NK-92 (cell line): ENCODE measurements around the gene TNFRSF1B.

Experiments used
- DNase-seq: peaks from one replicate; lab custom pipeline; 2025; ENCODE audit not compliant: unreplicated experiment; lab: John Stamatoyannopoulos, UW

The TNFRSF1B gene

DNA sequence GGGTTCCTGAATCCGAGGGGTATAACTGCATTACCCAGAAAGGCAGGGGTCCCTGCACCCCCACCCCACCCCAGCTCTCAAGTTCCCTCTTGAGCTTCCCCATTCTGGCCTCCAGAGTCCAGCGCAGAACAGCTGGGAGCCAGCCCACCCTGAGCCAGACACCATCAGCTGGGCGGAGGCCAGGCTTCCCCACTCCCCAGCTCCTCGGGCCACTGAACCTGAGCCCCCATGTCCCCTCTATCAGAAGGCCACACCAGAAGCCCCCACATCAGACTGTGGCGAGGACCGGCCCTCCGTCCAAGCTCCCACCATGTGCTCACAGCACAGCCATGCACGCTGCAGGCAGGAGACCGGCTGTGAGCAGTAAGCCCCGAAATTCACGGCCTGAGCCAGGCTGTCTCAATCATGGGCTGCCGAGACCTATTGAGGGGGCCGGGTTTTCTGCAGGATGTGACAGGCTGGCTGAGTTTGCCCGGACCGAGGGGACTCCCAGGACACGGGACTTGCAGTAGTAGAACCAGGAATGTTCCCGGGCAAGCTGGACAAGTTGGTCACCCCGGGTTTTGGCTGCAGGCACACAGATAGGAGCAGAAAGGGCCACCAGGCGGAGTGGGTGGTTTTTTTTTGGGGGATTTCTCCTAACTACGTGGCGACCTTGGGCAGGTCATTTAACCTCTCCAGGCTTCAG, 25.5 kb upstream of the TNFRSF1B start:
- DNase-seq, result no peak

DNA sequence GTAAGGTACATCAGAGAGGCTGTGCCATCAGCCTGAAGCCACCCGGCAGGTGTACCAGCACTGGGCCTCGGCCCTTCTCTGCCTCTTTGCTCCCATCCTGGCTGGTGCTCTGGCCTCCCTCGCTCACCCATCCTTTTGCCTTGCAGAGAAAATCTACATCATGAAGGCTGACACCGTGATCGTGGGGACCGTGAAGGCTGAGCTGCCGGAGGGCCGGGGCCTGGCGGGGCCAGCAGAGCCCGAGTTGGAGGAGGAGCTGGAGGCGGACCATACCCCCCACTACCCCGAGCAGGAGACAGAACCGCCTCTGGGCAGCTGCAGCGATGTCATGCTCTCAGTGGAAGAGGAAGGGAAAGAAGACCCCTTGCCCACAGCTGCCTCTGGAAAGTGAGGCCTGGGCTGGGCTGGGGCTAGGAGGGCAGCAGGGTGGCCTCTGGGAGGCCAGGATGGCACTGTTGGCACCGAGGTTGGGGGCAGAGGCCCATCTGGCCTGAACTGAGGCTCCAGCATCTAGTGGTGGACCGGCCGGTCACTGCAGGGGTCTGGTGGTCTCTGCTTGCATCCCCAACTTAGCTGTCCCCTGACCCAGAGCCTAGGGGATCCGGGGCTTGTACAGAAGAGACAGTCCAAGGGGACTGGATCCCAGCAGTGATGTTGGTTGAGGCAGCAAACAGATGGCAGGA, 24.5 kb upstream of the TNFRSF1B start:
- no peak for DNase-seq

DNA sequence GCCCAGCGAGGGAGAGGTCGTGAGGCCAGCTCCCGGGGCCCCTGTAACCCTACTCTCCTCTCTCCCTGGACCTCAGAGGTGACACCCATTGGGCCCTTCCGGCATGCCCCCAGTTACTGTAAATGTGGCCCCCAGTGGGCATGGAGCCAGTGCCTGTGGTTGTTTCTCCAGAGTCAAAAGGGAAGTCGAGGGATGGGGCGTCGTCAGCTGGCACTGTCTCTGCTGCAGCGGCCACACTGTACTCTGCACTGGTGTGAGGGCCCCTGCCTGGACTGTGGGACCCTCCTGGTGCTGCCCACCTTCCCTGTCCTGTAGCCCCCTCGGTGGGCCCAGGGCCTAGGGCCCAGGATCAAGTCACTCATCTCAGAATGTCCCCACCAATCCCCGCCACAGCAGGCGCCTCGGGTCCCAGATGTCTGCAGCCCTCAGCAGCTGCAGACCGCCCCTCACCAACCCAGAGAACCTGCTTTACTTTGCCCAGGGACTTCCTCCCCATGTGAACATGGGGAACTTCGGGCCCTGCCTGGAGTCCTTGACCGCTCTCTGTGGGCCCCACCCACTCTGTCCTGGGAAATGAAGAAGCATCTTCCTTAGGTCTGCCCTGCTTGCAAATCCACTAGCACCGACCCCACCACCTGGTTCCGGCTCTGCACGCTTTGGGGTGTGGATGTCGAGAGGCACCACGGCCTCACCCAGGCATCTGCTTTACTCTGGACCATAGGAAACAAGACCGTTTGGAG, 23.7 kb upstream of the TNFRSF1B start:
- no peak for DNase-seq

DNA sequence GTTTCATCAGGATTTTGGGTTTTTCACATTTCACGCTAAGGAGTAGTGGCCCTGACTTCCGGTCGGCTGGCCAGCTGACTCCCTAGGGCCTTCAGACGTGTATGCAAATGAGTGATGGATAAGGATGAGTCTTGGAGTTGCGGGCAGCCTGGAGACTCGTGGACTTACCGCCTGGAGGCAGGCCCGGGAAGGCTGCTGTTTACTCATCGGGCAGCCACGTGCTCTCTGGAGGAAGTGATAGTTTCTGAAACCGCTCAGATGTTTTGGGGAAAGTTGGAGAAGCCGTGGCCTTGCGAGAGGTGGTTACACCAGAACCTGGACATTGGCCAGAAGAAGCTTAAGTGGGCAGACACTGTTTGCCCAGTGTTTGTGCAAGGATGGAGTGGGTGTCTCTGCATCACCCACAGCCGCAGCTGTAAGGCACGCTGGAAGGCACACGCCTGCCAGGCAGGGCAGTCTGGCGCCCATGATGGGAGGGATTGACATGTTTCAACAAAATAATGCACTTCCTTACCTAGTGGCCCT, 23.1 kb upstream of the TNFRSF1B start:
- no peak for DNase-seq

DNA sequence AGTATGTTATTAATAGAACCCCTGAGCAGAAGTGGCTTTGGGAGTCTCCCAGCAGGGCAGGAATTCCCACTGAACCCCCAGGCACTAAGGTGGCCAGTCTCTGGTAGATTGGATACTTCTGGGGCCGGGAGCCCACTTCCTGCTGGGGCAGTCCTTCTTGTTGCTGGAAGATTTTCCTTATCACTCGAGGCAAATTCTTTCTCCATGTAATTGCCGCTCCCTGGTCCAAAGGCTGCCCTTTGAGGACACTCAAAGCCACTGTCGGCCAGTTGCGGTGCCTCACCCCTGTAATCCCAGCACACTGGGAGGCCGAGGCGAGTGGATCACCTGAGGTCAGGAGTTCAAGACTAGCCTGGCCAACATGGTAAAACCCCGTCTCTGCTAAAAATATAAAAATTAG, 22.6 kb upstream of the TNFRSF1B start:
- DNase-seq, result no peak

DNA sequence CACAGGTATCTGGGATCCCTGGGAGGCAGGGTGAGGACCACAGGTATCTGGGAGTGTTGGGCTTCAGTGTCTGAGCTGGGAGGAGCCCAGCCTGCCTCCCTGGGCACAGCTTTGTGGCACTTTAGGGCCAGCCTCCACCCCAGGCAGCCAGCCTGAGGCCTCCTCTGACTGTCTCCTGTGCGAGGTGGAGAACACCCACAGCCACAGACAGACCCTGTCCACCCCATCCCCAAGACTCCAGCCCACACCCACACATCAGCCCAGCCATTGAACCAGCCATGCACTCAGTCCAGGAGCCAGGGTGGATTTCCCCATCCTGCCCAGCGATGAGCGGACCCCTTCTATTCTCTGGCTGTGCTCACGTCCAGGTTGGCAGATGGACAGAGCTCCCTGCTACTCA, 21.8 kb upstream of the TNFRSF1B start:
- DNase-seq, result no peak

DNA sequence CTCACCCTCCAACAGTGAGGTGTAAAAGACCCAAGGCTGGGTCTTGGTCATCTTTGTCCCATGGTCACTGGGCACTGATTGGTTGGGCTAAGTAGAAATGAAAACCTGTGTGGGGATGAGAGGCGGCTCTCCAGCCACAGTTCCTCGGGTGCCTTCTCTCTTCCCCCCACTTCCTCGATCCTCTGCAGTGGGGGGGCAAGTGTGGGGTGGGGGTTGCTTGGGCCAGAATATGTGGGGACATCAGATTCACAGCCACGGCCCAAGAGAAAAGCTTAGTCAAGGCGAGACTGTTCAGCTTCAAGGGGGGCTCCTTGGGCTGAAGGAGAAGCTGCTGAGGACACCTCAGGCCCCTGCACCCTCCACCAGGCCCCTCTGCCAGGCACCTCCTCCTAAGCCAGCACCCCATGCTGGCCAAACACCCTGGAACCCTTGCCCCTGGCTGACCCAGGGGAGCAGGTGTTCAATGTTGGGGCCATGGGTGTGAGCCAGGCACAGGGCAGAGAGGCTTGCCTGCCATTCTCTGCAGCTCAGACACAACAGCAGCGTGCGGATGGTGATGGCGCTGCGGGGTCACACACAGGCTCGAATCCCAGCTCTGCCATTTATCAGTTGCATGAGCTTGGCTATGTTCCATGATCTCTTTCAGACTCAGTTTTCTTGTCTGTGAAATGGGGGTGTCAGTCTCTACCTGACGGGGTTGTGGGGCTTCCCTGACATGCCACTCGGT, 21.0 kb upstream of the TNFRSF1B start:
- no peak for DNase-seq

DNA sequence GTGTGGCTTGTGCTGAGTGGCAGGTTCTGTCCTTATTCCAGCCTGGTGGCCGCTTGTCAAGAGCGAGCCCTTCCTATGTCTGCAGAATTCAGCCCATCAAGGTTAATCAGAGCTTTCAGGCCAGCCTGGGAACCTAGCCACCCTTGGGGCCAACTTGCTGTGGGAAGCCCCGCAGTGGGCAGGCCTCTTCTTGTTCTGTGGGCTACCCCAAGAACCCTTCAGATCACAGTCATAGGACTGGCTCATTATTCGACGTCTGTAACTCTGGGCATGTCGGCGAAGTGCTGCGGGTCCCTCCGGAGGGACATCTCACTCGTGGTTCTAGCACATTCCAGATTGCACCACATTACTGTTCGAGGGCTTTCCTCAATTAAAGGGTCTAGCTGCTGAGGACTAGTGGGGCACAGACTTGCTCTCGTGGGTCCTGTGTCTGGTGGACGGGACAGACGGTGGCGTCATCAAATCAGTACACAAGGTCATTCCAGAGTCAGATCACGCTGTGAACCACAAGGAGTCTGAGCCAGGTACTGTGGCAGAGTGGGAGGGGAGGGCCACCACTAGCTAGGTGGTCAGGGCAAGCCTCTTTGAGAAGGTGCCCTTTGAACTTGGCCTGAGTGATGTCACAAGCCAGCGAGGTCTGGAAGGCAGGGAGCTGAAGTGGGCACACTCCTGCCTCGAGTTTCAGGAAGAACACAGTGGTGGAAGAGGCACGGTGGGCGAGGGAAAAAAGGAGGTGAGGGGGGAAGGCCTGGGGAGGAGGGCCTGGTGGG, 20.3 kb upstream of the TNFRSF1B start:
- no peak for DNase-seq

DNA sequence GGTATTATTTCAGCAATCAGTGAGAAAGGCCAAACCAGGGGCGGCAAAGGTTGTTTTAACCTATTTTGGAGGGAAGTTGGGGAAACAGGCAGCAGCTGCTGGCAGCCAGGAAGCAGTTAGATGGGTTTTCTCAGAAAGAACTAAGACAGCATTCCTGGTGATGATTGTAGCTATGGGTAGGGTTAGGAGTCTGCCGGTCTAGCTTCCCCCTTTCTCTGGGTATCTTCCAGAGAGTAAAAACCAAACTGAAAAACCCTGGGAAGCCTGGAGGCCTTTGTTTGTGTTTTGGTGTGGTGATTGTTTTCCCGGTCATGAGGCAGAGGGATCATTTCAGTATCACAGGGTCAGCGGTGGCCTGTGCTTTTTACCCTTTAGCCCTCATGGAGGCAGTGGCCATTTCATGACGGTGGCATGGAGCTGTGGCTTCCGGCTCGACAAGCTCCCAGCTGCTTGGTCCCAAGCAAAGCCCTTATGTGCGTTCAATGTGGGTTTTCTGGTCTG, 19.5 kb upstream of the TNFRSF1B start:
- DNase-seq, result no peak

DNA sequence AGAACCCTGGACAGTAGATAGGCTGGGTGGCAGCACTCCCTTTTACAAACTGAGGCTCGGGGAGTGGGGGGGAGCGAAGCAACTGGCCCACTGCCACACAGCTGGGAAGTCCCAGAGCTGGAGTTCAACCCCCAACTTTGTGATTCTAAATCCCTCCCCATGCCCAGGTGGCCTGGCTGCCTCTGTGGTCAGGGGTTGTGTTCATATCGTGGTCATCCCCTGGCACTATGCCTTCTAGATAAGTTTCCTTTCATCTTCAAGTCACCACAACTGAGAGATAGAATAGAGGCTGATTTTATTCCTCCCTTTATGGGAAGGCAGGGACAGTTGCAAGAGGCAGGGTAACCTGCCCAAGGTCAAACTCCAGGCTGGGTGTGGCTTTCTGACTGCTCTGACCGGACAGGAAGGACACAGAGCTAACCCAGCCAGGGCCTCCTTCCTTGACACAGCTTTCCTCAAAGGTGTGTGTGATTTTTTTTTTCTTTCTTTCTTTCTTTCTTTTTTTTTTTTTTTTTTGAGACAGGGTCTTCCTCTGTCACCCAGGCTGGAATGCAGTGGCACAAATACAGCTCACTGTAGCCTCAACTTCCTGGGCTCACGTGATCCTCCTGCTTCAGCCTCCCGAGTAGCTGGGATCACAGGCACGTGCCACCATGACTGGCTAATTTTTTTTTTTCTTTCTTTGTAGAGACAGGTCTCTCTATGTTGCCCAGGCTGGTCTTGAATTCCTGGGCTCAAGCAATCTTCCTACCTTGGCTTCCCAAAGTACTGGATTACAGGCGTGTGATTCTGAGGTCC, 18.4 kb upstream of the TNFRSF1B start:
- DNase-seq, result no peak

DNA sequence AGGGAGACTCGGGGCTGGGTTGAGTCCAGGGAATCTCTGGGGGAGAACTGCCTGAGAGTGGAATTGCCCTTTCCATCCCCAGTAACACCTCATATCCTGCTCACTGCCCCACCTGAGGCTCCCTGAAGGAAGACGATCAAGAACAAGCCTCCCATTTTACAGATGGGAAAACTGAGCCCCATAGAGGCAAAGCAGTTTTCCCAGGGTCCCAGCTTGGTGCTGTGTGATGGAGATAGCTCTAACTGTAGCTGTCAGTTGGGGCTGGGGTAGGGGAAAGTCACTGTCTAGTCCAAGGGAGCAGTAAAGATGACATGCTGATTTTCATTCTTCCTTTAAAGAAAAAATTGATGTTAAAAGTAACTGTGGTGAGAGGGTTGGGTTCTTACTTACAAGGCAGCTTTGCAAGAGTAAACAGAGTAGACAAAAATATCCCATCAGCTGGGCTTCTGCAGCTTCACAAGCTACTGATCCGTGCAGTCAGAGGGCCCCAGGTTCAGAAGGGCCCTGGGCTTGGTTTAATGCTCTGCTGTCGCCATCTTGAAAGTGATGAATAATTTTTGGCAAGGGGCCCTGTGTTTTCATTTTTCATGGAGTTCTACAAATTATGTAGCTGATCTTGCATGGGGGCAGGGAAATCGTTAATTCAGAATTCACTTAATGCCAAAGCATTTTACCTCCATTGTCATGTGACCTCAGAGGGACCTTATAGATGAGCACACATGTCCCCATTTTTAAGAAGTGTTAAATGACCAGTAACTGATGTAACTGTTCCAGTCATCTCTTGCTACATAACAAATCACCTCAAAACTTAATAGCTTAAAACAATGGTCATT, 17.6 kb upstream of the TNFRSF1B start:
- DNase-seq, result no peak

DNA sequence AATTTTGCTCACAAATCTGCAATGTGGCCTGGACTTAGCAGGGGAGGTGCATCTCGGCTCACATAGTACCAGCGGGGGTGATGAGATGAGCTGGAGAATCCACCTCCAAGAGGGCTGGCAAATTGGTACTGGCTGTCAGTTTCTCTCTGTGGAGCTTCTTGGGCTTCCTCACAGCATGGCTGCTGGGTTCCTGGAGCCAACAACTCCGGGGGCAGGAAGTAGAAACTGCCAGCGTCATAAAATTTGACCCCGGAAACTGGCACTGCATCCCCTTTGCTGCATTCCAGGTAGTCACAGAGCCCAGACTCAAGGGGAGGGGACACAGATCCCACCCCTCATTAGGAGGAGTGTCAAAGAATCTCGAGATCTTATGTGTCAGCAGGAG, 17.0 kb upstream of the TNFRSF1B start:
- DNase-seq, result no peak

DNA sequence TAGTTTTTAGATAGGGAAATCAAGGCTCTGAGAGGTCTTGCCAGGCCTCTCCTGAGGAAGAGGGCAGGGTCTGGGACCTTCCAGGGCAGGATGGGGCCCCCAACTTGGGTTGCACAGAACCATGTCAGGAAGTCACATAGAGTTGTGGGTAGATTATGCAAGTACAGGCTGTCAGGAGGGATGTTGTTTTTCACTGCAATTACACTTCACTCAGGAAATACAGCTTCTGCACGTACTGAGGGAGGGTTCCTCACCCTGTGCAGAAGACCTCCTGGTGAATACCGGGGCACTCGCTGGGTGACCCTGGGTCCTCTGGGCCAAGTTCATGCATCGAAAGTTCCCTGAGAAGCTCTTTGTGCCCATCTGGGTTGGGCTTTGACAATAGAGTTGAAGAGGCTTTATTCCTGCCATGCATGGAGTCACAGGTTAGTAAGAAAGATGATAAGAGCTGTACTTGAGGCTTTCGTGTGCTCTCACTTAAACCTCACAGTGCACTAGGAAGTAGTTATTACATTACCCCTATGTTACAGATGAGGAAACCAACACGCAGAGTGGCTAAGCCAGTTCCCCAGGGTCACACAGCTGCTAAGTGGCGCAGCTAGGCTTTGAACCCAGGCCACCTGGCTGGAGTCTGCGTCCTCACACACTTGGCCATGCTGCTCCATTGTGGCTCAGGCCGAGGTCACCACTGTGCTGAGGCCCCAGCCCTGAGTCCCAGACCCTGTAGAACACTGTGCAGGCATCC, 16.2 kb upstream of the TNFRSF1B start:
- no peak for DNase-seq

DNA sequence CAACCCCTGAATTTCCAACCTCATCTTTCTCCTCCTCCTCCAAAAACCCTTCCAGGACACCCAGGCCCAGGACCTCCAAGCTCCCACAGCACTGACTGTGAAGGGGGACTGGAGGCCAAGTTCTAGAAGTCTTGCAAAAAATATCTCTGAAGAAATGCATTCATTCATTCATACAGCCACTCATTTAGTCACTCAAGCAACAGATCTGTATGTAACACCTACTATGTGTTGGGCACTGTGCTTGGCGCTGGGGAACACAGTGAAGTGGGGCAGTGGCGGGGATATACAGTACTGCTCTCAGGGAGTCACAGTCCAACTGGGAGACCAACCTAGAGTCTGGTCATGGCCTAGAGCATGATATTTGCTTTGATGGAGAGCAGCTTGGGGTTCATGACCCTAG, 15.3 kb upstream of the TNFRSF1B start:
- DNase-seq, result no peak

DNA sequence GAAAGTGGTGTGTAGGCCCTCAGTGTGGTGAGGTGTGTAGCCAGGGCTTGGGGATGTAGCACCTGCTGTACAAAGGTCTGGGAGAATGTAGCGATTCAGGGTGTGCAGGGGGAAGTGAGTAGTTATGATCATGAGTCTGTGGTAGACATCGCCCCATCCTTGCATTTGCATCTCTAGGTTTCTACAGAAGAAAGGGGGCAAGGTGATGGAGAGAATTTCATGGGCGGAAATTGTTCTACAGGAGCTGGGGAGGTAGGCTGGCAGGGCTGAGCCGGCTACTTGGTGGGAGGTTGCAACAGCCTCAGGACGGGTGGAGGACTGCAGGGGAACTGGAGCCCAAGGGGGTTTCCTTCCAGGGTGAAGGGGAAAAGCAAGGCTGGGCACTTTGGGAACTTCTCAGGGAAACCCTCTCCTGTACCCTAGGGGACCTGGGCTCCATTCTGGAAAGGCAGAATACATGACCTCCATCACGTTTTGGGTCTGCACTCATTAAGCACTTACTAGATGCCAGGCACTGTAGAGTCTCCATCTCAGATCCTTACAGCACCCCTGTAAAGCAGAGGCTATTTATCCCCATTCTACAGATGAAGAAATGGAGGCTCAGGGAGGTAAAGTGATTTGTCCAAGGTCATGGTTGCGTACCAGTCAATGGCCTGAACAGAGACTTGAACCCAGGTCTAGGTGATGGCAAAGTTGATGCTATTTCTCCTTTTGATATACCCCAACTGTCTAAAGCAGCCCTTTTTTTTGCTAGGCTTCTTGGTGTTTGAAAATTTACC, 14.5 kb upstream of the TNFRSF1B start:
- no peak for DNase-seq

DNA sequence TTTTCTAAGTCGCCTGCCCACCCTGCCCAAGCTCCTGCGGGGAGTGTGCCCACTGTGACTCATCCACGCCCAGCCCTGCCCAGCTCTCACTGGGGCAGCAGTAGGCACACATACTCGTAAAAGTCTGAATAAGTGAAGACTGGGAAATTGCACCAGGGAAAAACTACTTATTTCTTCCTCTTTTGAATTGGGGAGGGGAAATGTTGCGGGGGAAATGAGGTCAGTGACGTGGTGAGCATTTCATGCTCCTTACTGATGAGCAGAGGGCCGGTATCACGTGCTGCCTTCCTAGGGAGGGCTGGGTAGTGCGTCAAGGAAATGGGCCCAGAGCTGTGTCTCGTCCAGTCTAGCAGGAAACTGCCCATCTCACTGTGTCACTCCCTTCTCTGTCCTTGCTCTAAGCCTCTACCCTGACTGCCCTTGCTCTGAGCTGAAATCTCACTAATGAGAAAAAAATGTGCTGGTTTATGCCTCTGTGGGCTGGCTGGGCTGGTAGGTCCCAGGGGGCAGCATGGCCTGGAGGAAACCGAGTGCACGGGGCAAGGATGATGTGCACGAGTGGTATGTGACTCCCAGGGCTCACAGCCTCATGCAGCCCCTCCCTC, 13.5 kb upstream of the TNFRSF1B start:
- no peak for DNase-seq

DNA sequence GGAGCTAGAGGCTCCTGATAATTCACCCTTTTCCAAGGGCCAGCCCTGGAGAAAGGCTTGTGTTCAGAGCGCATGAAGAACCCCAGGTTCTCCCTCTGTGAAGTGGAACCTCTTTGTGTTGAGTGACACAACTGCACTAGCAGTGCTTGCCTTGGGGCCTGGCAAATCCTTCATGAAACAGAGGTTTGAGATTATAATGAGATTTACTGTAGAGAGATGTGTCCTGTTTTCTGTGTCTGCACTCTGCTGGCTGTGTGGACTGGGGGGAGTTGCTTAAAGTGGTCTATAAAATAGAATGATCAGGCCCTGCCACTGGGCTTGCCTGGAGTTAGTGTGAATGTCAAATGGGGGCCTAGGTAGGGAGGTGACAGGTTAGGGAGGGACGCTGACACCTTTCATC, 11.5 kb upstream of the TNFRSF1B start:
- no peak for DNase-seq
